Measurements from ENCODE around the gene QSOX1.
"Not testable (repeated sequence)": the region's sequence is repeated elsewhere in the genome, so short reads cannot be mapped to it uniquely, and the experiment has no call there.

Gene QSOX1, protein sequence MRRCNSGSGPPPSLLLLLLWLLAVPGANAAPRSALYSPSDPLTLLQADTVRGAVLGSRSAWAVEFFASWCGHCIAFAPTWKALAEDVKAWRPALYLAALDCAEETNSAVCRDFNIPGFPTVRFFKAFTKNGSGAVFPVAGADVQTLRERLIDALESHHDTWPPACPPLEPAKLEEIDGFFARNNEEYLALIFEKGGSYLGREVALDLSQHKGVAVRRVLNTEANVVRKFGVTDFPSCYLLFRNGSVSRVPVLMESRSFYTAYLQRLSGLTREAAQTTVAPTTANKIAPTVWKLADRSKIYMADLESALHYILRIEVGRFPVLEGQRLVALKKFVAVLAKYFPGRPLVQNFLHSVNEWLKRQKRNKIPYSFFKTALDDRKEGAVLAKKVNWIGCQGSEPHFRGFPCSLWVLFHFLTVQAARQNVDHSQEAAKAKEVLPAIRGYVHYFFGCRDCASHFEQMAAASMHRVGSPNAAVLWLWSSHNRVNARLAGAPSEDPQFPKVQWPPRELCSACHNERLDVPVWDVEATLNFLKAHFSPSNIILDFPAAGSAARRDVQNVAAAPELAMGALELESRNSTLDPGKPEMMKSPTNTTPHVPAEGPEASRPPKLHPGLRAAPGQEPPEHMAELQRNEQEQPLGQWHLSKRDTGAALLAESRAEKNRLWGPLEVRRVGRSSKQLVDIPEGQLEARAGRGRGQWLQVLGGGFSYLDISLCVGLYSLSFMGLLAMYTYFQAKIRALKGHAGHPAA

DNA sequence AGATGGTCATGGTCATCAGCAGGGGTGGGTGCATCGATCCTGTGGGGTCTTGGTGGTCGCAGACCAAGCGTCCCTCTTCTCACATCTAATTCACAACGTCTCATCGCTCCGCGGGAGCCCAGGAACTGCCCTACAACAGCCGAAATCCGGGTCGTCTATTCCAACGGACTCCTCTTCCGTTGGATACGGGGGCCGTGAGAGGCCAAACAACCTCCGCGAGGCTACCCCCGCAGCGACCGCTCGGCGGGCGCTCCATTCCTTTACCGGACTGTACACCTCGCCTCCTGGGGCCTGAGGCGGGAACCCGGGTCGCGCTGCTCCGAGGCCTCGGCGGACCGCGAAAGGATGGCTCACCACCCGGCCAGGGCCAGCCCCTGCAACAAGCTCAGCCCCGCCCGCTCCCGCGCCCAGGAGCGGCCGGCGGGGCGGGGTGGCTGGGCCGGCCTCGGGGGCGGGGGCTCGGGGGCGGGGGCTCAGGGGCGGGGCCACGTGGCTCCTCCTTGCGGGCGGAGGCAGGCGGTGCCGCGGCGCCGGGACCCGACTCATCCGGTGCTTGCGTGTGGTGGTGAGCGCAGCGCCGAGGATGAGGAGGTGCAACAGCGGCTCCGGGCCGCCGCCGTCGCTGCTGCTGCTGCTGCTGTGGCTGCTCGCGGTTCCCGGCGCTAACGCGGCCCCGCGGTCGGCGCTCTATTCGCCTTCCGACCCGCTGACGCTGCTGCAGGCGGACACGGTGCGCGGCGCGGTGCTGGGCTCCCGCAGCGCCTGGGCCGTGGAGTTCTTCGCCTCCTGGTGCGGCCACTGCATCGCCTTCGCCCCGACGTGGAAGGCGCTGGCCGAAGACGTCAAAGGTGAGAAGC lies at the start of gene QSOX1:
Gene QSOX1, plus strand, starts transcription at position 545 of the 857 bp plus-strand sequence. Its CDS starts 39 bp downstream, at position 584.
- DNase-seq, result peak; percentile 89

DNA sequence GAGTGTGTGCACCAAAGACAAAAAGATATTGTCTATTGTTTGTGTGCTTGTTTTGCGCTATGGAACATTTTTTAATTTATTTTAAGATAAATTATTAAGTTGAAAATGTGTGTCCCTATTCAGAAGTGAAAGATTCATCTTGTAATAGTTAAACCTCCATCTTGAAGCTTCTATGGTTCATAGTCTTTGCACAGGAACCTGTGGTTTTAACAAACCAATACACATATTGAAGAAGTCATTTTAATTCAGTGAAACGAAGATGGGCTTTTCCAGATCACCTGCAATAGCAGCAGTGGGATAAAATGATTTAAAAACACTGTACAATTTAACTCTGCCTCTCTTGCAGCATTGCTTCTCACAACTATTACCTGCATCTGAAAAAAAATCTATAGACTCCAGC lies 42.6 kb upstream of the QSOX1 start:
- no peak for DNase-seq

DNA sequence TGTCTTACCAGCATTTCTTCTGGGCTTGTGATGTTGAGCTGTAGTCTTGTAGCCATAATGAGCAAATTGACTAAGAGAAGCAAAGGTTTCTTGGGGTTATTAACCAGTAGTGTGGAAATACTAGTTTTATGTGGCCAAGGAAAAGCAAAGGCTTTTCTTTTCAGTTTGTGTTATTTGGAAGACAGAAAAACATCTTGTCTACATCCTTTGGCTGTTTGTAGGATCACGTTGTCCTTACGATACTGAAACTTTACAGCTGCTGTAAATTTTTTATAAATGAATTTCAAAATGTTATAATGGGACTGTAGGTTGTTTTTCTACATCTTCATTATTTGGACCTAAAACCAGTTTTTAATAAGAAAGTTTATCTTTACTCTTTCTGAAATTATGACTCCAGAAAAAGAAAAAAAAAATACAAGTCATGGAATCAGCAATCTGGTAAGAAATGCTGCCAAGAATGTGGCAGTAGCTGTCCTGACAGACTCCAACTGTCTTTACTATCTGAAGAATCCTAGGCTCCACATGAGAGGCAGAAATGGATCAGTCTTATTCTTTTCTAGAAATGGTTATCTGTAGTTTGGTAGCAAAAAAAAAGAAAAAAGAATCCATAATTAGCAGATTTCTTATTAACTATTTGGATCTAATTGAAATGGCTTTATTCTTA lies 41.6 kb upstream of the QSOX1 start:
- no peak for DNase-seq

DNA sequence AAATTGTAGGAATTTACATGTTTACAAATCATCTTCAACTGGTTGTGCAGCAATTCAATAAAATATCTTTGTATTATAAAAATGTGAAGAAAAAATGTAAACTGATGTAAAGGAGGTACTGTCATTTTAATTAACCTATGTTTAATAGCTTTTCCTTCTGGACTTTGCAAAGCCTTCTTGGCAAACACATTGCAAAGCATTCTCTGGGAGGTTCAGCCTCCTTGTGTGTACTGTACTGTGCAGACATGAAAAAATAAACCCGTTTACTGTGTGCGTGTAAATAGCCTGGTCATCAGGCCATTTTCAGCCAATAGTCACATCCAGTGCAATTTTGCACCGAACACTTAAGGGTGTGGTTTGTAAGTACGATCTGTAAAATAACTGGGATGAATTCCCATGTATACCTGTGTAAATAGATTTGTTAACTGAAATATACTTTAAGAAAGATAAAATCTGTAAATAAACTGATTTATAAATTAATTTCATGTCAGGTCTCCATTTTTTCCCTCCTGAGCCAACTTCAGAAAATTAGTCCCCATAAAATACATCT lies 40.2 kb upstream of the QSOX1 start:
- no peak for DNase-seq

DNA sequence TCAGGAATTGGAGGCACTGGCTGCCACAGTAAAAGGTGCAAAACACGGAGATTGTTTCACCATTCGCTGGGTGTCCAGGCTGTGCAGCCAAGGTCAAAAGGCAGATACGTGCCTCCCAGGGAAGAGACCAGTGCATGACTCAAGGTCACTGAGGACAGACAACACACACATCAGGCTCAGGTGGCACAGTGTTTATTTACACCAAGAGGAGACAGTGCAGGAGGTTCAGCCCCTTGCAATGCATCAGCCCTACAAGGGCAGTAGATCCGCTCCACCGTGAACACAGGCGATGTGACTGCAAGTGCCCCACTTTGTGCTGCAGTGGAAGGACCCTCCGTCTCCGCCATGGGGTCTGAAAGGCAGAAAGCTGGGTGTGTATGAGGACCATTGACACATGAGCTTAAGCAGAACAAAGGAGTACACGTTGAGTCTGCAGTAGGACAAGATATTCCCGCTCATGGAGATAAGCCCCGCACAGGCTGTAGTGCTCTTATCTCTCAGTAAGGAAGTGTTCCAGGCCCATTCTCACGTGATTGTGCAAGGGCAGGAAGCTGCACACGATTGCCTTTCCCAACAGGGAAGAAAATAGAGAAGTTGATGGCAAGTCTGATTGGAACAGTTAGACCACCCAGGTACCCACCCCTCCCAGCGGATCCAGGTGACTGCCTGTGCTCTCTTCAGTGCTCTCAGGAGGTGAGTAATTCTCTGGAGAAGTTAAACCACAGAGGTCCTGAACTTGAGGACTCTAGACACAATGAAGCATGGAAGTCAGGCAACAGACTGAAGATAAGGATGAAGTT lies 37.5 kb upstream of the QSOX1 start:
- DNase-seq, result no peak

DNA sequence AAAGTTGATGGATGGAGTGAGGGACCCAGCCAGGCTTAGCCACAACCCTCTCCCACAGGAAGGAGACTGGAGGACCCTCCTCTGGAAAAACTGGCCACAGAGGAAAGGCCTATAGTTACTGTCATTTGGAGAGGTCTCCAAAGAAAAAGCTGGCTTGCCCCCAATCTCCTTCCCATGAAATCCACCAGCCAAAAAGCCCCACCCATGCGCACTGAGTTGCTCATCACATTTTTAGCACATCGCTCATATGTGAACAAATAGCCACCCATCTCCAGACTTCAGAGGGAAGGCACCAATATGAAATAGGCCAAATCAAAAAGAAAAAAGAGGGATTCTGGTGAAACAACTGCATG lies 36.9 kb upstream of the QSOX1 start:
- peak; percentile 89 for DNase-seq

DNA sequence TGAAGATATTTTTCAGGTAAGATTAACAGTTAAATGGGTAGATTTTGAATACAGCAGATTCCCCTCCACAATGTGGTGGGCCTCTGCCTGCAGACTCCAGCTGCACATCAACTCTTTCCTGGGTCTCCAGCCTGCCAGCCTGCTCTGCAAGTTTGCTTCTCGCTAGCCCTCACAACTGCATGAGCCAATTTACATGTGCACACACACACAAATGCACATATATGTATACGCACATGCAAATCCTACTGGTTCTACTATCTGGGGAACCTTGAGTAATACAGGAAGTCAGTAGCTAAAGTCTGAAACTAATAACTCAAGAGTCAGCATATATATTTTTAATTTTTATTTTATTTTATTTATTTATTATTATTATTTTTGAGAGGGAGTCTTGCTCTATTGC lies 34.8 kb upstream of the QSOX1 start:
- DNase-seq, result no peak

DNA sequence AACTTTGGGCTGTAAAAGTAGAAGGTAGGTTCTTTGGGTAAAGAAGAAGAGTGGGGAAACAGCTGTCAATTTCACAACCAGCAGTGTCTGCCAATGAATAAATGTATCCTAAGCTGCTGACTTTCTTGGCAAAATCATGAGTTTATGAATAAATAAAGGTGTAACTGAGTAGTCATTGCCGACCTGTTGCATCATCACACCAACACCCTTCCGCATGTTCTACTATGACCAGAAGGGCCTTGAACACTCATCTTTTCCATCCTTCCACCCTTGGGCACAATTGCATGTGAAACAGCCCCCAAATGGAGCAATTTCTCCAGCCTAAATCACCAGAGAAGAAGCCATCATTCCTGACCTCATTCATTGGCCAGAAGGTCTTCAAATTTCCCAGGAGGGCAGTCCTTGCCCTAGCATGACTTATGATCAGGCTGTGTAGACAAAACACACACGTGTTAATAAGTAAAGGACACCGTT lies 31.2 kb upstream of the QSOX1 start:
- no peak for DNase-seq

DNA sequence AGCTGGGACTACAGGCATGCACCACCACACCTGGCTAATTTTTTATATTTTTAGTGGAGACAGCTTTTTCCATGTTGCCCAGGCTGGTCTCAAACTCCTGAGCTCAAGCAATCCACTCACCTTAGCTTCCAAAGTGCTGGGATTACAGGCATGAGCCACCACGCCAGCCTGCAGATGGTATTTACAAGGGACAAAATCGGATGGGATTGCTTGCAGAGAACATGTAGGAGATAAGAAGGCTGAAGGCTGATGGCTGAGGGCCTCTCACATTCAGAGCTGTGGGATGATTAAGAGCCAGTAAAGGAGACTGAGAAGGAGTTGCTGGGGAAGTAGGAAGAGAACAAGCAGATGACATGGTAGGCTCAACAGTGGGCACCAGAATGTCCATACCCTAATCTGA lies 24.0 kb upstream of the QSOX1 start:
- DNase-seq, result no peak

DNA sequence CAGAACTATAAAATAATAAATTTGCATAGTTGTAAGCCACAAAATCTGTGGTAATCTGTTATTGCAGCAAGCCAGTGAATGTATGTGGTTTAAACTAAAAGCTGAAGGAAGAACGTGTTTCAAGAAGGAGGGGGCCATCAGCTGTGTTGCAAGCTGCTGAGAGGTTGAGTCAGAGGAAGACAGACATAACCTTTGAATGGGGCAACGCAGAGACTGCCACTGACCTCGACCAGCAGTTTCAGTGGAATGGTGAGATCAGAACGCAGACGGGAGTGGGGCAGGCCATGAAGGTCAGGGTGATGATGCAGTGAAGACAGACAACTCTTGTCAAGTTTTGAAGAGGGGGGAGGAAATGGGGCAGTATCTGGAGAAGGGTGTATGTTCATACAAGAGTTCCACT lies 23.2 kb upstream of the QSOX1 start:
- peak; percentile 94 for DNase-seq

DNA sequence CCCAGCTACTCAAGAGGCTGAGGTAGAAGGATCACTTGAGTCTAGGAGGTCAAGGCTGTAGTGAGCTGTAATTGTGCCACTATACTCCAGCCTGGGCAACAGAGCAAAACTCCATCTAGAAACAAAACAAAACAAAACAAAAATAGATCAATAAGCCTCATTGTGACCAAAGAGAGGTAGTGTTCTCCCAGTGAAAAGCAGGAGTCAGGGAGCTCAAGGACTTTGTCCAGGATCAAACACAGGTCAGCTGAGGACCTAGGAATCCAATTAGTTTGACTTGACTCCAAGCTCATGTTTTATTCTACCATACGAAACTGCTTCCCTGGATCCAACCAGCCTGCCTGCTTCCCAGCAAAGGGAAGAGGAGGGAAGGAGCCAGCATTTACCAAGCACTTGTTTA lies 21.5 kb upstream of the QSOX1 start:
- no peak for DNase-seq

DNA sequence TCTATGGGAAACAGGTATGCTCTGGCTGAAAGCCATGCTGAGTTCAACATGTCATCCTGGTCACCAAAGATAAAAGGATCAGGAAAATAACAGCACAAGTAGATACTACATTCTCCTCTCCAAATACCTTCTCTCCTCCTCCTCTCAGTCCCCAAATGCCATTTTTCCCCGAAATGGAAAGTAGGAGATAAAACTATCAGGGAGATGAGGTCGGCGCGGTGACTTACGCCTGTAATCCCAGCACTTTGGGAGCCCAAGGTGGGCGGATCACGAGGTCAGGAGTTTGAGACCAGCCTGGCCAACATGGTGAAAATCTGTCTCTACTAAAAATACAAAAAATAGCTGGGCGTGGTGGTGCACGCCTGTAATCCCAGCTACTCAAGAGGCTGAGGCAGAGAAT lies 21.0 kb upstream of the QSOX1 start:
- not testable (repeated sequence) for DNase-seq

DNA sequence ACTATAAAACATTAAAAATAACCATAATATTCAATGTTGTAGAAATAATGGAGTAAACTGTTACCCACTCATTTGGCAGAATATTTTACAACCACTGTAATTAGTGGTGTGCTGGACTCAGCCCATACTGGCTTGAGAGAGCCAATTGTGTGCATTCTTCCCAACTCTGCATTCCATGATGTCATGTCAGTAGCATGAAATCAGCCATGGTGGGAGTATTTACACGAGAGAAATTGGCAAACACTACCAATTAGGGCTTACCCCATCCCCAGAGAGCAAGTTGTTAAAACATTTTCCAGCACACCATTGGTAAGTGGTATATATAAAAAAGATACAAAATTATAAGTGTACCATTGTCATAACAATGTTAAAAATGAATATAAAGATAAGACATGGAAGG lies 19.1 kb upstream of the QSOX1 start:
- DNase-seq, result peak; percentile 40

DNA sequence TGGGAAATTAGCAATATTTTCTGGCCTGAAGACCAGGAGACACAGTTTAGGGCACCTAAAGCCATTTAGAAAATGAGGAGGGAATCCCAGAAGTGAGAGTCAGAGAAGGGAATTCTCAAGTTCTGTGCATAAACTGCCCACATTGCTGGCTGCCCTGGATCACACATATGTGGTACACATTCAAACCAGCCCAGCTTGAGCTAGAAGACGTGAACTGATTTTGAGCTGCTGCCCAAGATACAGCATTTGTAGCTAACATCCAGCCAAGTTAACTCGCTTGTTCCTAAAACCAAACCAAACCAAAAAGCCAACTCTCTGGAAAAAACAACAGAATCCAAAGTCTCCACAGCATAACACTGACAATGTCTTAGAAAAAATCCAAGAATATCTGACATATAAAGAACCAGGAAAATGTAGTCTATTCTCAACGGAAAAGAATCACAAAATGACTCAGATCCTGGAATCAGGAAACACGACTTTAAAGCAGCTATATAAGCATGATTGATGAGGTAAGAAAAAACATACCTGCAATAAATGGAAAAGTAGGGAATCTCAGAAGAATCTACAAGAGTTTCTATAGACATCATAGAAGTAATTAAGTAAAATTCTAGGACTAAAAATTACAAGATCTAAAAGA lies 18.2 kb upstream of the QSOX1 start:
- DNase-seq, result no peak

DNA sequence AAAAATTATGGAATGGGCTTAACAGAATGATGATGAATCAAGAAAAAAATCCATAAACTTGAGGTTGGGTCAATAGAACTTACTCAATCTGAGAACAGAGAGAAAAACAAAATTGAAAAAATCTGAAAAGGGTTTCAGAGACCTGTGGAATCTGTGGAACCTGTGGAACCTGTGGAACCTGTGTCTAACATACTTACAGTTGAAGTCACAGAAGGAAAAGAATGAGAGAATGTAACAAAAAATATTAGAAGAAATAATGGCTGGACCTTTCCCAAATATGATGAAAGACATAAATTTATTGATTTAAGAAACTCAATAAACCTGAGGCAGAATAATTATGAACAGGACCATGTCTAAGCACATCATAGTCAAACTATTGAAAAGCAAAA lies 17.7 kb upstream of the QSOX1 start:
- DNase-seq, result no peak

DNA sequence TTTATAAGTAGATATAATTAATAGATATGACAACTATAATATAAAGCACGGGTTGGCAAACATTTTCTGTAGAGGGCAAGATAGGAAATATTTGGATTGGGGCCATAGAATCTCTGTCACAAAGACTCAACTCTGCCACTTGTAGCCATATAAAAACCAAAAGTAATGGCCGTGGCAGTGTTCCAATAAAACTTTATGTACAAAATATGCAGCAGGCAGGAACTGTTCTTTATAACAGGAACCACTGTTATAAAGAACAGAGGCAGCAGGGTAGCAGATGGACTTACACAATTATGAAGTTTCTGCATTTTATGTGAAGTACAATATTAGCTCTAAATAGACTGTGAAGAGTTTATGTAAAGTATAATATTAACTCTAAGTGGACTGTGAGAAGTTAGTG lies 16.9 kb upstream of the QSOX1 start:
- no peak for DNase-seq

DNA sequence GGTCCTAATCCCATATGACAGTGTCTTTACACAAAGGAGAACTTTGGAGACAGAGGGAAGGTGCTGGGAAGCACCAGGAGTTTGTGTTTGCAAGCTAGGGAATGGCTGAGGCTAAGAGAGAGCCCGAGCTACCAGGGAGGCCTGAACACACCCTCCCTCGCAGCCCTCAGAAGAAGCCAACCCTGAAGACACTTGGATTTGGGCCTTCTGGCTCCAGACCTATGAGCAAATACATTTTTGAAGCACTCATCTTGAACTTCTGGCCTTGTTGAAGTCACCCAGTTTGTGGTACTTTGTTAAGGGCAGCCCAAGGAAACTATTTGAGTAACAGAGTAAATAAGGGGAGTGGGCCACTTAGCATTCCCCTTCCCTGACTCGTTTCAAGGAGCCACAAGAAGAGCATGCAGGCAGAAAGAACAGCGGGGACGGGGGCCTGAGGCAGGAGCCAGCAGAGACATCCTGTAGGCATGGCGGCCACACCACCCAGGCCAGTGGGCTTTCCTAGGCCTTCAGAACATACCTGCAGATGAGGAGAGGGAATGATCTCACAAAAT lies 13.2 kb upstream of the QSOX1 start:
- DNase-seq, result no peak

DNA sequence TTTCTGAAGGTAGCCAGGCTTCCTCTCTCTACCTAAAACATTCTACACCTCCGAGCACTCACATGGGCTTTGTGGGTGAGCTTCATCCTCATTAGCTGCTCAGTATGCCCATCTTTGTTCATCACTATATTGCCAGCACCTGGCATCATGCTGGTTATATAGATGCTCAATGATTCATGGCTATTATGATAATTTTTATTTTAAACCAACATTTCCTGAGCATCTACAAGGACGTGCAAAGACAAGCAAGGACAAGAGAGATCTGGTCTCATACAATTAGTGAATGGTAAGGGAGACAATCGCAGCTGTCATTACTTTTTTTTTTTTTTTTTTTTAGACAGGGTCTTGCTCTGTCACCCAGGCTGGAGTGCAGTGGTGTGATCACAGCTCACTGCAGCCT lies 11.3 kb upstream of the QSOX1 start:
- no peak for DNase-seq

DNA sequence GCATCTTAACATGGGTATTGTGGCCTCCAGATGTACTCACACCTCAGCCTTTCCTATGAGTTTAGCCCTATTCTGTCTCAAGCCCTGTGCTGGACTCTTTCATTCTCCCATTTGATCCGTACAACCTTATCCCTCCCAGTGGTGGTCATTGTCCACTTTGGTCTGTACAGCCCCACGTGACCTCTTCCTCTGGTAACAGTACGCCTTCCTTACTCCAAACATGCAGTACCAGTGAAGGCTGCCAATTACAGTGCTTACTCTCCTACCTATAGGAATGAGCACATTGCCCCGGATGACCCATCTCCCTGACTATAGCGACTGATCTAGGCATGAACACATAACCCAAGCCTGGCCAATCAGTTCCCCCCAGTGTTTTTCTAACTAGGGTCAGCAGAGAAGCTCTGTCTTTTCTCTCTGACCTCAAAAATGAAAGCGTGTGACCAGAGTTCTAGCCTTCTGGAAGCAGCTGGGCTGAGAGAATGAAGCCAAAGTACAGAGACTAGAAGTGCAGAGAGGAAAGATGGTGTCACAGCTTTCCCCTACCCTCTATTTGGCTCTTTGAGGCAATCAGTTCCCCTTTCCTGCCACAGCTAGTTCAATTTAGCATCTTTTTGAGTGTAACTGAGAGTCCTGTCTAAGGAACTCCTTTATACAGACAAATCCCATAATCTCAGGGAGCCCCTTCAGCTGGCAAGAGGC lies 9.9 kb upstream of the QSOX1 start:
- no peak for DNase-seq

DNA sequence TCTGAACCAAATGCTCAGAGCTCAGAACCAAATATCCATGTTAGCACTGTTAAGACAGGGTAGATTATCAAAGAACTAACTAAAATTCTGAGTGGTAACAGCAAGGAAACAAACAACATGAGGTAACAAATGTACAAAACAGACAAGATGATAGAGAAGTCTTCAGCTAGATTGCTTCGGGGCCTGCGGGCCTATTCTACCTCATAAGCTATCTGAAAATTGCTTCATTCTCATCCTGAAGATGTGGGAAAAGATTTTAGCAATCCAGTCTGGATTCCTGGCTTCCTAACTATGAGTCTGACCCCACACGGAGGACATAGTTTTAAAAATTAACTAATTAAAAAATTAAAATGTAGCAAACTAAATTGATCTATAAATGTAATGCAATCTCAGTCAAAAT lies 9.2 kb upstream of the QSOX1 start:
- DNase-seq, result no peak

Measured in EL (cell line).